H9 (cell line): Measurements from ENCODE around the gene POU6F2. TPM values are rescaled to one million over a fixed set of nuclear protein-coding genes. Genes with fewer than 3 reads are reported as not detected.

ENCODE experiments used
- DNase-seq: peaks from one replicate; pipeline ENCODE4 v3.0.0-alpha.2; 2017
- H2AFZ ChIP-seq: one replicate; pipeline ENCODE4 v1.6.1; 2013; ENCODE audit warnings: mild to moderate bottlenecking, low read length, control low read depth, moderate library complexity
- H2AK5ac ChIP-seq: 2 replicates; pipeline ENCODE4 v1.6.1; 2013; ENCODE audit warnings: low read length, control low read depth, mixed read lengths; ENCODE audit not compliant: insufficient read length
- H2BK120ac ChIP-seq: one replicate; pipeline ENCODE4 v1.6.1; 2013; ENCODE audit warnings: low read depth, mild to moderate bottlenecking, low read length, control low read depth, inconsistent platforms; ENCODE audit not compliant: poor library complexity, severe bottlenecking
- H2BK12ac ChIP-seq: 2 replicates; pipeline ENCODE4 v1.6.1; 2013; ENCODE audit warnings: low read length, control low read depth, mixed read lengths, low read depth; ENCODE audit not compliant: insufficient read length
- H2BK15ac ChIP-seq: 2 replicates; pipeline ENCODE4 v1.6.1; 2013; ENCODE audit warnings: low read depth, low read length, control low read depth
- H2BK20ac ChIP-seq: one replicate; pipeline ENCODE4 v1.6.1; 2013; ENCODE audit warnings: low read depth, mild to moderate bottlenecking, low read length, control low read depth, inconsistent platforms; ENCODE audit not compliant: poor library complexity, severe bottlenecking
- H2BK5ac ChIP-seq: 2 replicates; pipeline ENCODE4 v1.6.1; 2013; ENCODE audit warnings: low read length, control low read depth, mixed read lengths; ENCODE audit not compliant: insufficient read length
- H3K14ac ChIP-seq: 2 replicates; pipeline ENCODE4 v1.6.1; 2013; ENCODE audit warnings: low read length, control low read depth; ENCODE audit not compliant: insufficient read depth
- H3K18ac ChIP-seq: 2 replicates; pipeline ENCODE4 v1.6.1; 2013; ENCODE audit warnings: low read depth, mild to moderate bottlenecking, mixed read lengths, low read length, control low read depth; ENCODE audit not compliant: insufficient read length
- H3K23ac ChIP-seq: 2 replicates; pipeline ENCODE4 v1.6.1; 2013; ENCODE audit warnings: low read length, control low read depth, mixed read lengths, low read depth; ENCODE audit not compliant: insufficient read length
- H3K23me2 ChIP-seq: 2 replicates; pipeline ENCODE4 v1.6.1; 2013; ENCODE audit warnings: low read depth, mild to moderate bottlenecking, mixed read lengths, low read length, control low read depth; ENCODE audit not compliant: insufficient read length, poor library complexity, severe bottlenecking
- H3K27ac ChIP-seq: 2 replicates; pipeline ENCODE4 v1.5.1; 2013; ENCODE audit warnings: low read length, control low read depth, mixed read lengths, low read depth; ENCODE audit not compliant: insufficient read length
- H3K27me3 ChIP-seq: 2 replicates; pipeline ENCODE4 v1.6.1; 2013; ENCODE audit warnings: low read length, control low read depth, inconsistent platforms; ENCODE audit not compliant: insufficient read depth
- H3K4ac ChIP-seq: 2 replicates; pipeline ENCODE4 v1.6.1; 2013; ENCODE audit warnings: low read depth, mild to moderate bottlenecking, control low read depth, inconsistent platforms, low read length, moderate library complexity
- H3K4me1 ChIP-seq: 2 replicates; pipeline ENCODE4 v1.6.1; 2013; ENCODE audit warnings: low read length, control low read depth, inconsistent platforms; ENCODE audit not compliant: insufficient read depth
- H3K4me2 ChIP-seq: 2 replicates; pipeline ENCODE4 v1.6.1; 2013; ENCODE audit warnings: low read length, control low read depth, mixed read lengths; ENCODE audit not compliant: insufficient read length, insufficient read depth
- H3K56ac ChIP-seq: 2 replicates; pipeline ENCODE4 v1.6.1; 2013; ENCODE audit warnings: low read depth, mild to moderate bottlenecking, mixed read lengths, low read length, control low read depth; ENCODE audit not compliant: insufficient read length
- H3K79me1 ChIP-seq: 2 replicates; pipeline ENCODE4 v1.6.1; 2013; ENCODE audit warnings: low read depth, mild to moderate bottlenecking, moderate library complexity, low read length, control low read depth, inconsistent platforms; ENCODE audit not compliant: insufficient read depth, poor library complexity, severe bottlenecking
- H3K79me2 ChIP-seq: 2 replicates; pipeline ENCODE4 v1.6.1; 2013; ENCODE audit warnings: low read length, control low read depth, inconsistent platforms; ENCODE audit not compliant: insufficient read depth
- H3K9ac ChIP-seq: 2 replicates; pipeline ENCODE4 v1.6.1; 2013; ENCODE audit warnings: low read length, control low read depth, mixed read lengths; ENCODE audit not compliant: insufficient read length; ENCODE audit errors: extremely low read depth
- H3K9me3 ChIP-seq: one replicate; pipeline ENCODE4 v1.6.1; 2013; ENCODE audit warnings: low read depth, low read length, inconsistent platforms; ENCODE audit not compliant: control insufficient read depth
- H3T11ph ChIP-seq: one replicate; pipeline ENCODE4 v1.6.1; 2013; ENCODE audit warnings: mild to moderate bottlenecking, low read length, control low read depth, inconsistent platforms
- H4K20me1 ChIP-seq: one replicate; pipeline ENCODE4 v1.6.1; 2013; ENCODE audit not compliant: control insufficient read depth, insufficient read length, insufficient read depth
- H4K5ac ChIP-seq: 2 replicates; pipeline ENCODE4 v1.6.1; 2013; ENCODE audit warnings: low read depth, mild to moderate bottlenecking, mixed read lengths, low read length, control low read depth; ENCODE audit not compliant: insufficient read length
- H4K8ac ChIP-seq: replicated peaks from 2 replicates; pipeline ENCODE4 v1.6.1; 2013; ENCODE audit warnings: low read length, control low read depth, mixed read lengths, low read depth; ENCODE audit not compliant: insufficient read length
- H4K91ac ChIP-seq: 2 replicates; pipeline ENCODE4 v1.6.1; 2013; ENCODE audit warnings: low read depth, mild to moderate bottlenecking, moderate library complexity, mixed read lengths, low read length, control low read depth; ENCODE audit not compliant: insufficient read length
- H3K27ac Mint-ChIP-seq, 3 experiments: 2 replicates in 2 of 3; 3 replicates in 1 of 3; pipeline ENCODE4 v1.8.0; 2020 to 2021; ENCODE audit warnings: mixed read lengths in 3 of 3, mild to moderate bottlenecking in 1 of 3, moderate library complexity in 1 of 3
- H3K27me3 Mint-ChIP-seq: 2 replicates; pipeline ENCODE4 v1.8.0; 2021; ENCODE audit warnings: low read depth, mild to moderate bottlenecking, moderate library complexity, mixed read lengths
- H3K36me3 Mint-ChIP-seq, 3 experiments: 2 replicates in 2 of 3; 3 replicates in 1 of 3; pipeline ENCODE4 v1.8.0; 2020 to 2021; ENCODE audit warnings: low read depth in 3 of 3, mixed read lengths in 3 of 3; ENCODE audit not compliant: insufficient read depth in 1 of 3
- H3K4me1 Mint-ChIP-seq, 2 experiments: 2 replicates each; pipeline ENCODE4 v1.8.0; 2020; ENCODE audit warnings: mixed read lengths in 2 of 2
- H3K4me3 Mint-ChIP-seq, 2 experiments: 2 replicates in 1 of 2; 3 replicates in 1 of 2; pipeline ENCODE4 v1.8.0; 2020 to 2021; ENCODE audit warnings: mild to moderate bottlenecking in 2 of 2, mixed read lengths in 2 of 2, moderate library complexity in 1 of 2
- H3K9me3 Mint-ChIP-seq, 2 experiments: 2 replicates in 1 of 2; 3 replicates in 1 of 2; pipeline ENCODE4 v1.8.0; 2020; ENCODE audit warnings: mild to moderate bottlenecking in 2 of 2, mixed read lengths in 2 of 2, moderate library complexity in 1 of 2
- WGBS: extraction: QIAGEN DNeasy Blood & Tissue Kit; methylation state at CpG from one replicate; pipeline ENCODE4 v1.1.7; 2013; ENCODE audit warnings: missing lambda C conversion rate, low lambda C conversion rate, mixed read lengths; ENCODE audit not compliant: insufficient read length; ENCODE audit errors: extremely low coverage; 5-methylcytosine and 5-hydroxymethylcytosine counted together
- total RNA-seq: library from RNA; stranded (reverse); gene quantifications from 2 replicates; pipeline ENCODE4 v1.2.1, GENCODE V29; 2021
- TF ChIP-seq, protein P1 (sequence below): fragments of 200-600 bp; sonication (generic); conservative IDR thresholded peaks from 3 replicates; pipeline ENCODE4 v1.8.0; 2021; ENCODE audit warnings: antibody characterized with exemption, mild to moderate bottlenecking

The POU6F2 gene
- total RNA-seq, 1 experiment from 2014 or later: 1.9 TPM

DNA sequence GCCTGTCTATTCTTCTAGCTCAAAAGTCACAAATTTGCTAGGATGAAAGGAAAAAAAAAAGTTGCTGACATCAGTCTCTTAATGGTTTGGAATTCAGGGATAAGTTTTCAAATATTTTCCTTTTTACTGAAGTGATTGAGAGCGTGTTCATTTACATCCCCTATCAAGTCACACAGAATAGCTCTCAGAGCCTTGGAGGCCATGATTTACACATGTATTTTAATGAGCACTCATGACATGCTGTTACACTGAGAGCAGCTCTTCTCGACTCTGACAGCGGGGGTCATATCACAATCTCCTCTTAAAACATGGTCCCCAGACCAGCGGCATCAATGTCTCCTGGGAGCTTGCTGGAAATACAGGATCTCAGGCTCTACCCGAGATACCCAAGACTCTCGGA, 232.7 kb downstream of the POU6F2 start:
- Mint-ChIP-seq H3K27me3 (no peaks in the 10 kb centered on the region), H3K27ac (no peak overlapping the region), H3K36me3 (no peaks in the 10 kb centered on the region), H3K9me3 (peaks cover 0 to 2% of the 10 kb centered on the region in 2 experiments; a peak in 2 of 5 replicates), H3K4me3 (no peak overlapping the region), H3K4me1 (peaks cover 5 to 7% of the 10 kb centered on the region in 2 experiments; a peak in 2 of 4 replicates)
- Histone ChIP-seq H2BK15ac (no peak overlapping the region), H2AK5ac (no peak overlapping the region), H3K27ac (no peak overlapping the region), H3K9me3 (no peaks in the 10 kb centered on the region), H3K79me1 (no peaks in the 10 kb centered on the region), H2BK5ac (no peak overlapping the region), H4K5ac (no peak overlapping the region), H3K14ac (no peak overlapping the region), H3K23me2 (no peaks in the 10 kb centered on the region), H3K18ac (no peak overlapping the region), H2BK120ac (no peak overlapping the region), H3K4me2 (no peak overlapping the region), H4K8ac (no peak overlapping the region), H2BK20ac (no peak overlapping the region), H3T11ph (no peak overlapping the region), H4K20me1 (no peaks in the 10 kb centered on the region), H2AFZ (no peak overlapping the region), H3K23ac (no peak overlapping the region), H3K9ac (no peak overlapping the region), H2BK12ac (no peak overlapping the region), H3K56ac (no peak overlapping the region), H3K27me3 (no peaks in the 10 kb centered on the region), H3K4ac (no peak overlapping the region), H3K4me1 (no peaks in the 10 kb centered on the region), H3K79me2 (no peaks in the 10 kb centered on the region), H4K91ac (no peak overlapping the region)
- WGBS: no CpG with 5 or more reads among the region's 6 CpGs
- no peak for DNase-seq
- TF ChIP-seq, protein P1, sequence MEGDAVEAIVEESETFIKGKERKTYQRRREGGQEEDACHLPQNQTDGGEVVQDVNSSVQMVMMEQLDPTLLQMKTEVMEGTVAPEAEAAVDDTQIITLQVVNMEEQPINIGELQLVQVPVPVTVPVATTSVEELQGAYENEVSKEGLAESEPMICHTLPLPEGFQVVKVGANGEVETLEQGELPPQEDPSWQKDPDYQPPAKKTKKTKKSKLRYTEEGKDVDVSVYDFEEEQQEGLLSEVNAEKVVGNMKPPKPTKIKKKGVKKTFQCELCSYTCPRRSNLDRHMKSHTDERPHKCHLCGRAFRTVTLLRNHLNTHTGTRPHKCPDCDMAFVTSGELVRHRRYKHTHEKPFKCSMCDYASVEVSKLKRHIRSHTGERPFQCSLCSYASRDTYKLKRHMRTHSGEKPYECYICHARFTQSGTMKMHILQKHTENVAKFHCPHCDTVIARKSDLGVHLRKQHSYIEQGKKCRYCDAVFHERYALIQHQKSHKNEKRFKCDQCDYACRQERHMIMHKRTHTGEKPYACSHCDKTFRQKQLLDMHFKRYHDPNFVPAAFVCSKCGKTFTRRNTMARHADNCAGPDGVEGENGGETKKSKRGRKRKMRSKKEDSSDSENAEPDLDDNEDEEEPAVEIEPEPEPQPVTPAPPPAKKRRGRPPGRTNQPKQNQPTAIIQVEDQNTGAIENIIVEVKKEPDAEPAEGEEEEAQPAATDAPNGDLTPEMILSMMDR: no peak
